Osteoblast (primary cell): ENCODE results near the gene MESP1. TPM values are rescaled to one million over a fixed set of nuclear protein-coding genes. Genes with fewer than 3 reads are reported as not detected.

Experiments used
- DNase-seq: peaks from one replicate; pipeline ENCODE4 v3.0.0; 2011; ENCODE audit warnings: low spot score, mixed read lengths; ENCODE audit not compliant: insufficient read length; ENCODE audit errors: missing footprints
- H2AFZ ChIP-seq: 2 replicates; pipeline ENCODE4 v1.6.0; 2011; ENCODE audit warnings: mild to moderate bottlenecking, low read length
- H3K27ac ChIP-seq: 2 replicates; pipeline ENCODE4 v1.5.1; 2011; ENCODE audit warnings: mild to moderate bottlenecking, low read depth, low read length, moderate library complexity
- H3K27me3 ChIP-seq: 2 replicates; pipeline ENCODE4 v1.6.0; 2012; ENCODE audit warnings: mild to moderate bottlenecking, control low read depth, inconsistent platforms, low read length, moderate library complexity; ENCODE audit not compliant: insufficient read depth
- H3K36me3 ChIP-seq: 2 replicates; pipeline ENCODE4 v1.5.1; 2011; ENCODE audit warnings: mild to moderate bottlenecking, low read length, control low read depth, moderate library complexity; ENCODE audit not compliant: insufficient read depth
- H3K4me1 ChIP-seq: 2 replicates; pipeline ENCODE4 v1.5.1; 2011; ENCODE audit warnings: mild to moderate bottlenecking, low read length, control low read depth, moderate library complexity; ENCODE audit not compliant: insufficient read depth
- H3K4me2 ChIP-seq: 2 replicates; pipeline ENCODE4 v1.6.0; 2011; ENCODE audit warnings: mild to moderate bottlenecking, low read length; ENCODE audit not compliant: insufficient read depth
- H3K4me3 ChIP-seq: fragments of 200-600 bp; sonication (generic); 3 replicates; pipeline ENCODE4 v1.5.1; 2012; ENCODE audit warnings: mild to moderate bottlenecking, low read length, inconsistent platforms; ENCODE audit not compliant: insufficient read depth
- H3K79me2 ChIP-seq: 2 replicates; pipeline ENCODE4 v1.6.0; 2012; ENCODE audit warnings: mild to moderate bottlenecking, low read length, control low read depth, inconsistent platforms; ENCODE audit not compliant: insufficient read depth
- H3K9me3 ChIP-seq: 2 replicates; pipeline ENCODE4 v1.5.1; 2011; ENCODE audit warnings: low read depth, low read length, control low read depth
- H4K20me1 ChIP-seq: 2 replicates; pipeline ENCODE4 v1.6.0; 2012; ENCODE audit warnings: mild to moderate bottlenecking, low read length, control low read depth; ENCODE audit not compliant: insufficient read depth
- total RNA-seq: library from RNA; depleted of rRNA; stranded (reverse); fragments of >200 nt; gene quantifications from 2 replicates; pipeline ENCODE4 v1.2.3, GENCODE V29; 2012
- TF ChIP-seq, protein P1 (sequence below): IDR thresholded peaks from 2 replicates; pipeline ENCODE4 v1.5.1; 2011; ENCODE audit warnings: mild to moderate bottlenecking, low read depth, low read length, moderate library complexity; ENCODE audit errors: extremely low read depth

Gene MESP1
- total RNA-seq, 1 donor: under 0.01 TPM

DNA sequence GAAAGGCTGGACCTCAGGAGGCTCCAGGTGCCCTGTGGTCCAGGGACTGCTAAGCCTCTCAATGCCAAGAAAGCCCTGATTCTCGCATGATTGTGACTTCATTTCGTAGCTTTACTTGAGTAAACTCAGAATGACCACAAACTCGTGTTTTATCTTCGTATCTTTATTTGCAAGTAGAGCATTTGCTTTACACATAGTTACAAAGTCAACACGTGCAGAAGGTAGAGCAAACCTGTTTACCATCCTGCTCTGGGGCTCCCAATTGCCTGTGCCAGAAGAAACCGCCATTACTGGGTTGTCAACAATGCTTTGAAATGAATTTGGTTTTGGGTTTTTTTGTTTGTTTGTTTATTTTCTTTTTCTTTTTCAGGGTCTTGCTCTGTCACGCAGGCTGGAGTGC, 5.8 kb upstream of the MESP1 start:
- Histone ChIP-seq H2AFZ (no peak overlapping the region), H3K4me3 (no peak overlapping the region), H4K20me1 (no peaks in the 10 kb centered on the region), H3K79me2 (no peaks in the 10 kb centered on the region), H3K4me2 (no peak overlapping the region), H3K27ac (no peak overlapping the region), H3K27me3 (no peaks in the 10 kb centered on the region), H3K36me3 (no peaks in the 10 kb centered on the region), H3K9me3 (no peaks in the 10 kb centered on the region), H3K4me1 (no peaks in the 10 kb centered on the region)
- TF ChIP-seq, protein P1, sequence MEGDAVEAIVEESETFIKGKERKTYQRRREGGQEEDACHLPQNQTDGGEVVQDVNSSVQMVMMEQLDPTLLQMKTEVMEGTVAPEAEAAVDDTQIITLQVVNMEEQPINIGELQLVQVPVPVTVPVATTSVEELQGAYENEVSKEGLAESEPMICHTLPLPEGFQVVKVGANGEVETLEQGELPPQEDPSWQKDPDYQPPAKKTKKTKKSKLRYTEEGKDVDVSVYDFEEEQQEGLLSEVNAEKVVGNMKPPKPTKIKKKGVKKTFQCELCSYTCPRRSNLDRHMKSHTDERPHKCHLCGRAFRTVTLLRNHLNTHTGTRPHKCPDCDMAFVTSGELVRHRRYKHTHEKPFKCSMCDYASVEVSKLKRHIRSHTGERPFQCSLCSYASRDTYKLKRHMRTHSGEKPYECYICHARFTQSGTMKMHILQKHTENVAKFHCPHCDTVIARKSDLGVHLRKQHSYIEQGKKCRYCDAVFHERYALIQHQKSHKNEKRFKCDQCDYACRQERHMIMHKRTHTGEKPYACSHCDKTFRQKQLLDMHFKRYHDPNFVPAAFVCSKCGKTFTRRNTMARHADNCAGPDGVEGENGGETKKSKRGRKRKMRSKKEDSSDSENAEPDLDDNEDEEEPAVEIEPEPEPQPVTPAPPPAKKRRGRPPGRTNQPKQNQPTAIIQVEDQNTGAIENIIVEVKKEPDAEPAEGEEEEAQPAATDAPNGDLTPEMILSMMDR: no peak
- peak; percentile 39 for DNase-seq

DNA sequence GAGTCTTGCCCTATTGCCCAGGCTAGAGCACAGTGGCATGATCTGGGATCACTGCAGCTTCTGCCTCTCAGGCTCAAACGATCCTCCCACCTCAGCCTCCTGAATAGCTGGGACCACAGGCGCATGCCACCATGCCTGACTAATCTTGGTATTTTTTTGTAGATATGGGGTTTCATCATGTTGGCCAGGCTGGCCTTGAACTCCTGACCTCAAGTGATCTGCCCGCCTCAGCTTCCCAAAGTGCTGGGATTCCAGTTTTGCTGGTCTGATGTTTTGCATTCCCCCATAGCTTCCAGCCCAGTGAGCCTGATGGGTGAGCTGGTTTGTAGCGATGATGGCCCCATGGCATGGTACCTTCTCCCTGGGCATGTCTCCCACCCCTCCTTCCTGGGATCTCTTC, 4.7 kb upstream of the MESP1 start:
- no peak overlapping the region for H3K4me3 ChIP-seq
- H3K4me2 ChIP-seq: no peak overlapping the region
- H3K9me3 ChIP-seq: no peaks in the 10 kb centered on the region
- TF ChIP-seq, protein P1: no peak
- H3K79me2 ChIP-seq: no peaks in the 10 kb centered on the region
- DNase-seq: no peak
- H3K36me3 ChIP-seq: no peaks in the 10 kb centered on the region
- no peaks in the 10 kb centered on the region for H3K4me1 ChIP-seq
- H4K20me1 ChIP-seq: no peaks in the 10 kb centered on the region
- H2AFZ ChIP-seq: no peak overlapping the region
- no peaks in the 10 kb centered on the region for H3K27me3 ChIP-seq
- no peak overlapping the region for H3K27ac ChIP-seq

DNA sequence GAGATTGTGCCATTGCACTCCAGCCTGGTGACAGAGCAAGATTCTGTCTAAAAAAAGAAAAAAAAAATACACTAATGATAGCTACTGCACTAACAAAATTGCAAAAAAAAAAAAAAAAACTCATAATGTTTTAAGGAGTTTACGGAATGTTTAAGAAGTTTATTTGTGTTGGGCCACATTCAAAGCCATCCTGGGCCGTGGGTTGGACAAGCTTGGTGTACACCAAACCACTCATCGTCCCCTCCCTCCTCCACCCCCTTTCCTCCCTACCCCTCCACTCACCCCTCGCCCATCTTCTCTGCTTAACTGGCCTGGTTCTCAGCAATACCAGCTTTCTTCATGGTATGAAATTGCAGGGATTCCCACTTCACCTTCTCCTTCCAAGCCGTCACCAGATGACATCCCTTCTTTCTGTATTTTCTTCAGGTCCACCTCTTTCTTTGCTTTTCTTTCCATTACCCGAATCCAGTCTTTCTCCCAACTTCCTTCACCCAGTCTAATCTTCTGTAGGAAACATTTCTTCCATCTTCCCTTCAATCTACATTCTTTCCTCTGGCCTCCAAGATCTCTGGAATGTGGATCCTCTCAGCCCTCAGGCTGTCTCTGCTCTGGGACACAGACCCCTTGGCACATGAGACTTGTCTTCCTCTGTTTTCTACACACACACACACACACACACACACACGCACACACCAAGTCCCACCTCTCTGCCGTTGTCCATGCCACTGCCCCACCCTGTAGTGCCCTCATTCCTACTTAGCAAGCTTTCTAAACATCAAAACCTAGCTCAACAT, 3.5 kb upstream of the MESP1 start:
- Histone ChIP-seq H3K9me3 (no peaks in the 10 kb centered on the region), H3K36me3 (no peaks in the 10 kb centered on the region), H3K4me1 (no peaks in the 10 kb centered on the region), H2AFZ (no peak overlapping the region), H3K27me3 (peaks cover 2% of the 10 kb centered on the region), H3K27ac (no peak overlapping the region), H3K4me2 (no peak overlapping the region), H4K20me1 (no peaks in the 10 kb centered on the region), H3K4me3 (no peak overlapping the region), H3K79me2 (no peaks in the 10 kb centered on the region)
- peak; percentile 37 for DNase-seq
- TF ChIP-seq, protein P1: no peak

DNA sequence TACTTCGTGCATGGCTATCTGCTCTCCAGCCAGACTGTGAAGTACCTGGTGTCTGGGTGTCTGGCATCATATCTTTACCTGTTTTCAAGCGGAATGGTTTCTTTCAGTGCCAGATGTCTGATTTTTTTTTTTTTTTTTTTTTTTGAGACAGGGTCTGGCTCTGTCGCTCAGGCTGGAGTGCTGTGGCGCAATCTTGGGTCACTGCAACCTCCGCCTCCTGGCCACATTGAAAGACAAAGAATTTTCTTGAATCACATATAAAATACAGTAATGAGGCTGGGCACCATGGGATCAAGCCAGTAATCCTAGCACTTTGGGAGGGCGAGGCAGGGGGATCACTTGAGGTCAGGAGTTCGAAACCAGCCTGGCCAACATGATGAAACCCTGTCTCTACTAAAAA, 2.8 kb upstream of the MESP1 start:
- no peak overlapping the region for H3K4me2 ChIP-seq
- H3K79me2 ChIP-seq: no peaks in the 10 kb centered on the region
- no peak overlapping the region for H2AFZ ChIP-seq
- no peaks in the 10 kb centered on the region for H3K36me3 ChIP-seq
- no peaks in the 10 kb centered on the region for H3K9me3 ChIP-seq
- no peaks in the 10 kb centered on the region for H3K4me1 ChIP-seq
- peaks cover 3% of the 10 kb centered on the region for H3K27me3 ChIP-seq
- no peaks in the 10 kb centered on the region for H4K20me1 ChIP-seq
- no peak overlapping the region for H3K27ac ChIP-seq
- H3K4me3 ChIP-seq: no peak overlapping the region
- TF ChIP-seq, protein P1: no peak
- no peak for DNase-seq
